Medulla oblongata (tissue), 1 donor: ENCODE results near the gene EFTUD2.

Experiments
- DNase-seq: peaks from one replicate; pipeline ENCODE4 v3.0.0-alpha.2; 2015; ENCODE audit errors: extremely low spot score

Gene EFTUD2

GRCh38 chr17:44887971-44888954, 11.0 kb downstream of the EFTUD2 start:
- peak; percentile 13 for DNase-seq

- DNase-seq: no peak
Observed at GRCh38 chr17:44887016-44887415, 12.2 kb downstream of the EFTUD2 start.

- DNase-seq: no peak
Observed at GRCh38 chr17:44884941-44885340, 14.3 kb downstream of the EFTUD2 start.

- no peak for DNase-seq
Observed at GRCh38 chr17:44881145-44881544, 18.1 kb downstream of the EFTUD2 start.

GRCh38 chr17:44880062-44880461, 19.2 kb downstream of the EFTUD2 start:
- no peak for DNase-seq

GRCh38 chr17:44879376-44879775, 19.9 kb downstream of the EFTUD2 start:
- no peak for DNase-seq

GRCh38 chr17:44878627-44879221, 20.5 kb downstream of the EFTUD2 start:
- DNase-seq: peak; percentile 24

- no peak for DNase-seq
Observed at GRCh38 chr17:44877121-44877520, 22.1 kb downstream of the EFTUD2 start.

GRCh38 chr17:44875761-44876160, 23.5 kb downstream of the EFTUD2 start:
- no peak for DNase-seq

GRCh38 chr17:44872131-44872768, 27.0 kb downstream of the EFTUD2 start:
- DNase-seq: no peak

GRCh38 chr17:44871556-44871955, 27.7 kb downstream of the EFTUD2 start:
- DNase-seq: no peak

- no peak for DNase-seq
Observed at GRCh38 chr17:44867841-44868240, 31.4 kb downstream of the EFTUD2 start.

- DNase-seq: no peak
Observed at GRCh38 chr17:44865931-44866330, 33.3 kb downstream of the EFTUD2 start.

- peak; percentile 77 for DNase-seq
Observed at GRCh38 chr17:44865231-44865660, 34.0 kb downstream of the EFTUD2 start.

GRCh38 chr17:44864831-44865230, 34.4 kb downstream of the EFTUD2 start:
- no peak for DNase-seq

GRCh38 chr17:44863061-44863918, 36.0 kb downstream of the EFTUD2 start:
- DNase-seq: no peak

- no peak for DNase-seq
Observed at GRCh38 chr17:44862278-44862914, 36.8 kb downstream of the EFTUD2 start.

GRCh38 chr17:44859701-44860100, 39.5 kb downstream of the EFTUD2 start:
- DNase-seq: no peak

- DNase-seq: no peak
Observed at GRCh38 chr17:44854192-44854591, 45.1 kb downstream of the EFTUD2 start.

GRCh38 chr17:44850612-44851011, 48.6 kb downstream of the EFTUD2 start:
- no peak for DNase-seq

GRCh38 chr17:44850025-44850424, 49.2 kb downstream of the EFTUD2 start:
- no peak for DNase-seq
